CD4-positive, alpha-beta T cell treated with Interleukin-1 beta for 1 hour (primary cell): ENCODE results near the gene SET.

Experiments used
- DNase-seq, 2 donors: peaks; one replicate each; pipeline ENCODE4 v3.0.0-alpha.2; 2020 to 2022

SET gene

DNA sequence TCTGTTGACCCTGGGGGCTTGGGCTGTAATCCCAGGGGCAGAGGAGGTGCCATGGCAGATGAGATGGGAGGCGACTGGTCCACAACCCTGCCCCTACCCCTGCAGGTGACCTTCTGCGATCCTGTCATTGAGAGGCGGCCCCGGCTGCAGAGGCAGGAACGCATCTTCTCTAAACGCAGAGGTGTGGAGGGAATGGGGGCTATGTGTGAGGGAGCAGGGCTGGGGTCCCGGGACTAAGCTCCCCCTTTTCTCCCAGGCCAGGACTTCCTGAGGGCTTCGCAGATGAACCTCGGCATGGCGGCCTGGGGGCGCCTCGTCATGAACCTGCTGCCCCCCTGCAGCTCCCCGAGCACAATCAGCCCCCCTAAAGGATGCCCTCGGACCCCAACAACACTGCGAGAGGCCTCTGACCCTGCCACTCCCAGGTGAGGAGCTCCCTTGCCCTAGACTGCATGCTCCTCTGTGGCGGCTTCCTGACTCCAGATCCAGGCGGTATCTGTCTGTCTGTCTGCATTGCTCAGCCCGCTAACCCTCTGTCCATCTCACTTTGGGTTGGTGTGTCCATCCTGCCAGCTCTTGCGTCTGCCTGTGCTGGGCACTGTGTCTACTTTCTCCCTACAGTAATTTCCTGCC lies 25.0 kb downstream of the SET start:
- no peak for DNase-seq

- no peak for DNase-seq
Observed at GRCh38 chr9:128714586-128715435, 25.8 kb downstream of the SET start.

DNA sequence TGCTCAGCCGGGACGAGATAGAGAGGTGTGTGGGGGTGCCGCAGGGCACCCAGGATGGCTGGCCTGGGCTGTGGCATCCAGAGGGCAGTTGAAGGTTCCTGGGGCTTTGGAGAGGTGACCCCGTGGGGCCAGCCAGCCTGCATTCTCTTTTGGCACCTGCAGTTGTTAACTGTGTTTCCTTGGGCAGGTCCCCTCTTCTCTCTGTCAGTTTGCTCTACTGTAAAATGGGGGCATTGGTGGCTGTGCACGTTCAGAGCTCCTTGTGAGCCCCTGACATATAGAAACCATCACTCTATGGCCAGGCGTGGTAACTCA lies 26.4 kb downstream of the SET start:
- no peak for DNase-seq

- DNase-seq, result no peak
Observed at GRCh38 chr9:128716581-128717254, 27.7 kb downstream of the SET start.

GRCh38 chr9:128718047-128718446 lies 29.0 kb downstream of the SET start:
- no peak for DNase-seq

DNA sequence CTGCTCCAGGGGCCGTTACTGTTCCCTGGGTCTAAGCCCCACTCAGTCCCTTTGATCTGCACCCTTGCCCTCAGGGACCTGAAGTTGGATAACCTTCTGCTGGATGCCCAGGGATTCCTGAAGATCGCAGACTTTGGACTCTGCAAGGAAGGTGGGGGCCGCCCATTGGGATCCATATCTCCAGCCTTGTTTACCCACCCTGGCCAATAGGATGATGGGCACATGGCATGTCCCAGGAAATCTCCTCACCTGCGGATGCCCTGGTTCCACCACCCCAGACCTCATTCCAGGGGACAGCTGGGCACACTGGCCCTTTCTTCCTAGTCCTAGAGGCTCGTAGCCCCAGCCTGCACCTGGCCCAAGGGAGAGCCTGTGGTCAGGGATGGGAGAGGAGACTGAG lies 29.5 kb downstream of the SET start:
- DNase-seq, result no peak

DNA sequence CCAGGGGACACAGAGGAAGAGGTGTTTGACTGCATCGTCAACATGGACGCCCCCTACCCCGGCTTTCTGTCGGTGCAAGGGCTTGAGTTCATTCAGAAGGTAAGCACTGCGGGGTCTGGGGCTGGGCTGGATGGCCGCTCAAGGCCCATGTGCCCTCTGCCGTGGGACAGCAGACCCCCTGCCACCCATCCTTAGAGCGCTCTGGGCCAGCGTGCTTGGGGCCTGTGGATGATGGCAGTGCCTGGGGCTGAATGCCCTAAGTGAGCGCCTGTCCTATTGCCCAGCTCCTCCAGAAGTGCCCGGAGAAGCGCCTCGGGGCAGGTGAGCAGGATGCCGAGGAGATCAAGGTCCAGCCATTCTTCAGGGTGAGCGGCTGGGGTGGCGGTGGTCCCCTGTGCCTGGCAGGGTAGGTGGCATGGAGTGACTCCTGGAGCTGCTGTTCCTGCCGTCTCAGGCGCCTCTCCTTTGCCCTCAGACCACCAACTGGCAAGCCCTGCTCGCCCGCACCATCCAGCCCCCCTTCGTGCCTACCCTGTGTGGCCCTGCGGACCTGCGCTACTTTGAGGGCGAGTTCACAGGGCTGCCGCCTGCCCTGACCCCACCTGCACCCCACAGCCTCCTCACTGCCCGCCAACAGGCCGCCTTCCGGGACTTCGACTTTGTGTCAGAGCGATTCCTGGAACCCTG lies 31.0 kb downstream of the SET start:
- no peak for DNase-seq

GRCh38 chr9:128720841-128721486 lies 31.9 kb downstream of the SET start:
- no peak for DNase-seq

- DNase-seq, result no peak
Observed at GRCh38 chr9:128721487-128722010, 32.5 kb downstream of the SET start.

GRCh38 chr9:128722380-128723351 lies 33.6 kb downstream of the SET start:
- no peak for DNase-seq

GRCh38 chr9:128723352-128723865 lies 34.4 kb downstream of the SET start:
- DNase-seq, result no peak

DNA sequence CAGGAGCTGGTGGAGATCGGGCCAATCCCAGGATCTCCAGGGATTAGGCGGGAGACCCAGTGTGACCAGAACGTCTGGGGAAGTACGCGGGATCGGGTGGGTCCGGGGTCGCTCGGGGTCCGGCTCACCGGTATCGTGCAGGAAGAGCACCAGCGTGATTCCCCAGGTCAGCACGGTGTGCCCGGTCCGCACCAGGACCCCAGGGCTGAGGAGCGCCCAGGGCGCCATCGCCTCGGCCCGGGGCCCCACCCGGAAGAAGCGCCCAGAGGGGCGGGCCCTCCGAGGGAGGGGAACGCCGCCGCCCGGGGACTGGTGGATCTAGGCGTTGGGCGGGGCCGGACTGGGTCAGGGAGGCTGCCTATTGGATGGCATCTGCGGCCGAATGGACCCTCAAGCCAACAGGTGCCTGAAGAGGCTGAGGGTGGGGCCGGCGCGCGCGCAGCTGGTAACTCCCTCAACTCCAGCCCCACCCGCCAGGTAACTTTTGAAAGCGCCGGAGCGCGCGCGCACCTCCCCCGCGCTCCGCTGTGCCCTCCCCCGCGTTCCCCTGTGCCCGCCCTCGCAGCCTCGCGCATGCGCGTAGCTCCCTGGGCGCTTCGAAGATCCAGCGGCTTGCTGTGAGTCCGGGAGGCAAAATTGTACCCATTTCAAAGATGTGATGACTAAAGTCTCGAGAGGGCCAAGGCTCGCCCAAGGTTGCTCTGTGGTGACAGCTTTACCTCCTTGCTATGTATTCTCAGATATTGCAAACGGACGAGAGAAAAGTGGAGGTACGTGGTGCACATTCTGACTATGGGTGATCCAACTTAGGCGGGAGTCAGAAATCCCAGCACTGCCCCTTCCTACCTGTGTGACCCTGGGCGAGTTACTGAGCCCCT lies 35.1 kb downstream of the SET start, which contains the start of gene ZDHHC12:
ZDHHC12 (minus strand) TSS at position 262 of the 878 bp plus-strand sequence; CDS start at position 228, 34 bp downstream.
- peak; percentile 99 to 100 for DNase-seq

DNA sequence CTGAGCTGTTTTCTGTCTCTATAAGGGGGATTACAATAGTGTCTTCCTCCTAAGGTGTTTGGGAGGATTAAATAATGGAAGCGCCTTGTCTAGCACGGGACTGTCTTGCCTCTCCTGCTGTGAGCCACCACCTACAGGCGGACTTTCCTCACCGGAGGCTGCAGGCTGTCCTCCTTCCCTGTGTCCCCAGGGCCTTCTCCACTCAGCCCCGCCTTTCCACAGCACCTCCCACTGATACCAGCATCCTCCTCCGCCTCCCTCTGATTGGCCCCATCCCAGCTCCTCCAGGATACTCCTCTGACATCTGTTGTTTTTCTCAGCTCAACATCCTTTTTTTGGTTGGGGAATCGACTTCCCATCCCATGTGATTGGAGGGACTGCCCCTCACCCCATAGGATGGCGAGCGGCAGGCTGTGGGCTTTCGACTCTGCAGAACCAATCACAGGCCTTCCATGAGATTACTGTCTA lies 35.8 kb downstream of the SET start:
- DNase-seq, result peak; percentile 28 to 49

- DNase-seq, result no peak
Observed at GRCh38 chr9:128727640-128728248, 38.7 kb downstream of the SET start.

DNA sequence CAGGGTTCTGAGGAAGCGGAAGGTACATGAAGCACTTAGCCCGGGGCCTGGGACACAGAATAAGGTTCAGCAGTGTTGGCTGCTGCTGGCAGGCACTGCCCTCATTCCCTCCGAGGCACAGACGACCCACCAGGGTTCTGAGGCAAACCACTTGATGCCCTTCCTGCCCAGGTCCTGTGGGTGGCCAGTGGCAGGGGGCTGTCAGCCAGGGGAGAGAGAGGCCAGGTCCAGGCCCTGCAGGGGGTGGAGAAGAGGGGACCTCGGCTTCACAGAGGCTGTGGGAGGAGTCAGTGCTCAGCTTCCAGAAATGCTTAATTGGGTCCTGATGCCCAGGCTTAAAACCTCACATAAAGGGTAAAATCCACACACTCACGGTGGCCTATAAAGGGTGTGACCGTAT lies 39.3 kb downstream of the SET start:
- no peak for DNase-seq

DNA sequence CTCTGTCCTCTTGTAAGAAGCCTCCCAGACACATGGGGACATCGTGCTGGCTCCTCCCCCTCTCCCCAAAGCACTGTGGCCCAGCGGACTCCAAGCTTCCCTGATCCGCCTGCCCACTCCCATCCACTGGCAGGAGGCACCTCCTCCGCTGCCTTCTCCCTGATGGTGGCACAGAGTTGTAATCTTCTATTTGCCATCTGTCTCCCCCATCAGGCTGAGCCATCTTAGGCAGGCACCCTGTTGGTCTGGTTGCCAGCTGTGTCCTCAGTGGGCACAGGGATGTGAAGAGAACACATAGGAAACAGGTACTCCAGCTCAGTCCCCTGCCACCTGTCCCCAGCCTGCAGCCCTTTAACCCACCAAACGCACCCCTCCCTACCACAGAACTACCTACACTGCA lies 40.3 kb downstream of the SET start:
- no peak for DNase-seq

GRCh38 chr9:128729766-128730517 lies 40.9 kb downstream of the SET start:
- no peak for DNase-seq

DNA sequence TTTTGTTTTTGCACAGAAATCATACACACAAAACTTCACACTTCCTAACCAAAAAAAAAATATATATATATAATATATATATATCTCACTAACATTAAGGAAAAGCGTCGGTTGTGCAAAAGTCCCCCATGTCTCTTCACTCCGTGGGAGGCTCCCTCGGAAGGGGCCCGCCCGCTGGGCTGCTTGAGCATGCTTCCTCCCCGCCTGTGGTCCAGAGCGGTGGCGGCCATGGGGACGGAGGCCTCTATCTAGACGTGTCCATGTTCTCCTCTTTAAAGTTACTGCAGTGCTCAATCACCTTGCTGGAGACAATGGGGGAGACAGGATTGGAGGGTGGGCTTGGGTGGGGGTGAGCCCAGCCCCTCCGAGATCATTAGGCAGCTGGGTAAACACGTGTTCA lies 42.1 kb downstream of the SET start:
- DNase-seq, result no peak

DNA sequence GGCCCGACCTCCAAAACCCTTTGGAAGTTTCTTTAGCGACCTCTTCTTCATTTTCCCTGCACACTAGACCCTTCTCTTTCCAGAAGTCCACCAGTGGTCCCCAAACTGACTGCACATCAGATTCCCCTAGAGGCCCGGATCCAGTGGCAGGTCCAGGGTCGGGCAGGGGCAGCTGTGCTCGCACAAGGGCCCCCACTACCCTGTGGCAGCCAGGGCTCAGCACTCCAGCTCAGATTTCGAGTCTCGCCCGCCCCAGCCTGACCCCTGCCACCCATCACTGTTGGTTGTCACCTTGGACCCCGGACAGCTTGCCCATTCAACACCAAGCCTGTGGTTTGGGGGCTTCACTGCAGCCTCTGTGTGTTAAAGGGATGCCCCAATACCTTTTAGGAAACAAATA lies 42.7 kb downstream of the SET start:
- no peak for DNase-seq
